HL-60 (cell line): Measurements from ENCODE around the gene MYO10.

Experiments used
- CTCF ChIP-seq: IDR thresholded peaks from one replicate; pipeline ENCODE4 v1.5.1; 2011; ENCODE audit warnings: low read length, control low read depth, inconsistent platforms; ENCODE audit not compliant: insufficient read depth
- POLR2AphosphoS5 ChIP-seq: IDR thresholded peaks from 2 replicates; pipeline ENCODE4 v1.6.1; 2012; ENCODE audit warnings: low read depth
- REST ChIP-seq: IDR thresholded peaks from 2 replicates; pipeline ENCODE4 v1.6.1; 2012; ENCODE audit warnings: low read depth; ENCODE audit not compliant: insufficient replicate concordance
- SPI1 ChIP-seq: IDR thresholded peaks from 2 replicates; pipeline ENCODE4 v1.6.1; 2012; ENCODE audit warnings: low read depth, mild to moderate bottlenecking, borderline replicate concordance

- TF ChIP-seq CTCF = no peak
- no peak for TF ChIP-seq POLR2AphosphoS5
- TF ChIP-seq SPI1 = no peak
- TF ChIP-seq REST = no peak
Measured at GRCh38 chr5:16920109-16920816, 15.8 kb downstream of the MYO10 start.
